A549 (cell line): ENCODE measurements around the gene YPEL1.

Source experiments
- HOXA7 ChIP-seq: fragments of 250-450 bp; sonication (Bioruptor Pico); IDR thresholded peaks from 2 replicates; pipeline ENCODE4 v1.5.0; 2020; ENCODE audit warnings: mild to moderate bottlenecking, moderate library complexity
- TF ChIP-seq, protein P1 (sequence below): fragments of >200 bp; sonication (Bioruptor Twin); formaldehyde crosslinking; IDR thresholded peaks from 3 replicates; pipeline ENCODE4 v1.5.1; 2016

- TF ChIP-seq, protein P1, sequence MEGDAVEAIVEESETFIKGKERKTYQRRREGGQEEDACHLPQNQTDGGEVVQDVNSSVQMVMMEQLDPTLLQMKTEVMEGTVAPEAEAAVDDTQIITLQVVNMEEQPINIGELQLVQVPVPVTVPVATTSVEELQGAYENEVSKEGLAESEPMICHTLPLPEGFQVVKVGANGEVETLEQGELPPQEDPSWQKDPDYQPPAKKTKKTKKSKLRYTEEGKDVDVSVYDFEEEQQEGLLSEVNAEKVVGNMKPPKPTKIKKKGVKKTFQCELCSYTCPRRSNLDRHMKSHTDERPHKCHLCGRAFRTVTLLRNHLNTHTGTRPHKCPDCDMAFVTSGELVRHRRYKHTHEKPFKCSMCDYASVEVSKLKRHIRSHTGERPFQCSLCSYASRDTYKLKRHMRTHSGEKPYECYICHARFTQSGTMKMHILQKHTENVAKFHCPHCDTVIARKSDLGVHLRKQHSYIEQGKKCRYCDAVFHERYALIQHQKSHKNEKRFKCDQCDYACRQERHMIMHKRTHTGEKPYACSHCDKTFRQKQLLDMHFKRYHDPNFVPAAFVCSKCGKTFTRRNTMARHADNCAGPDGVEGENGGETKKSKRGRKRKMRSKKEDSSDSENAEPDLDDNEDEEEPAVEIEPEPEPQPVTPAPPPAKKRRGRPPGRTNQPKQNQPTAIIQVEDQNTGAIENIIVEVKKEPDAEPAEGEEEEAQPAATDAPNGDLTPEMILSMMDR, result no peak
- no peak for TF ChIP-seq HOXA7 (CRISPR knock-in tag)
Measured at GRCh38 chr22:21674638-21675245, 60.9 kb downstream of the YPEL1 start.
